ENCODE results near the gene HMGN5.

The HMGN5 gene, protein sequence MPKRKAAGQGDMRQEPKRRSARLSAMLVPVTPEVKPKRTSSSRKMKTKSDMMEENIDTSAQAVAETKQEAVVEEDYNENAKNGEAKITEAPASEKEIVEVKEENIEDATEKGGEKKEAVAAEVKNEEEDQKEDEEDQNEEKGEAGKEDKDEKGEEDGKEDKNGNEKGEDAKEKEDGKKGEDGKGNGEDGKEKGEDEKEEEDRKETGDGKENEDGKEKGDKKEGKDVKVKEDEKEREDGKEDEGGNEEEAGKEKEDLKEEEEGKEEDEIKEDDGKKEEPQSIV

DNA sequence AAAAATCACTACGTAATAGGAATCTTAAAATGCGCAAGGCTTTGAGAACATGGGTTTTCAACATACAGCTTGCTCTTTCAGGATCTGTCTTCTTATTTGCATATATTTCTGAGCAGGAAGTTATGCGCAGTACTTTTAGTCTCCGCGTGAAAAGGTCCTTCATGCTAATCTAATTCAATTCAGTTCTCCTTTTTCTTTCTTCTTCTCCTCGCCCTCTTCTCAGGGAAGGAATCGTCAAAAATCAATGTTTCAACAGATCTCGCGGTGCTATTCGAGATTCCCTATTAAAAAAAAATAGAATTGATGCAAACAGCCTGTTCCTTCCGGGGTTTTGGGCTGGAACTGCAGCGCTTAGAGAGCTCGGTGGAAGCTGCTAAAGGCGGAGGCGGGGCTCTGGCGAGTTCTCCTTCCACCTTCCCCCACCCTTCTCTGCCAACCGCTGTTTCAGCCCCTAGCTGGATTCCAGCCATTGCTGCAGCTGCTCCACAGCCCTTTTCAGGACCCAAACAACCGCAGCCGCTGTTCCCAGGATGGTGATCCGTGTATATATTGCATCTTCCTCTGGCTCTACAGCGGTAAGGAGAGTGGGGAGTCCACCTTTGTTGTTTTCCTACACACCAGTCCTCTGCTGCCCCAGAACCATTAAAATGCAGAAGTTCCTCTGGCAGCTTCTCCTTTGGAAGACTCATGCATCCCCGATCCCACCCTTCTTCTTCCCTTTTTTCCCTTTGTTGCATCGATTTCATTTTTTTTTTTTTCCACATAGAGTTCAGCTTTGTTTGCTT lies at the start of gene HMGN5, which contains the start of gene SH3BGRL:
TSS of gene HMGN5 (minus strand) at position 243 of the 785 bp plus-strand sequence. CDS start 80,364 bp downstream, outside the sequence.
TSS of gene SH3BGRL (plus strand) at position 432 of the 785 bp plus-strand sequence. CDS start at position 531, 99 bp downstream.
- DNase-seq: peak; percentile 52

DNA sequence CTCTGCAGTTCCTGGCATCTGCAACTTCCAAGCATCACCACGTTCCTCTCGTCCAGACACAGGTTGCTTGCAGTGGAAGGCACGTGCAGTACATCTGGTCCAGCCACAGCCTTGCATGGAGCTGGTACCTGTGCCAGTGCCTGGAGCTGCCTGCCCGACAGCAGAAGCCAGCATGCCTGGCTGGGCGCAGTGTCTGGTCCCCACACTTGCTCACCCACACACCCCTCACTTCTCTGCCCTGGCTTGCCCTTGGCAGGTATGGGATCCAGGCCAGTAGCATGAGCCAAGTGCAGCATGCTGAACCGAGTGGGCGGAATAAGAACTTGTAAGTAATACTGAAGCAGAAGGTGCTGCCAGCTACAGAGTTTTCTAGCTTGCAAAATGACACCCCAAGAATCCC lies 40.0 kb upstream of the HMGN5 start:
- DNase-seq: no peak

DNA sequence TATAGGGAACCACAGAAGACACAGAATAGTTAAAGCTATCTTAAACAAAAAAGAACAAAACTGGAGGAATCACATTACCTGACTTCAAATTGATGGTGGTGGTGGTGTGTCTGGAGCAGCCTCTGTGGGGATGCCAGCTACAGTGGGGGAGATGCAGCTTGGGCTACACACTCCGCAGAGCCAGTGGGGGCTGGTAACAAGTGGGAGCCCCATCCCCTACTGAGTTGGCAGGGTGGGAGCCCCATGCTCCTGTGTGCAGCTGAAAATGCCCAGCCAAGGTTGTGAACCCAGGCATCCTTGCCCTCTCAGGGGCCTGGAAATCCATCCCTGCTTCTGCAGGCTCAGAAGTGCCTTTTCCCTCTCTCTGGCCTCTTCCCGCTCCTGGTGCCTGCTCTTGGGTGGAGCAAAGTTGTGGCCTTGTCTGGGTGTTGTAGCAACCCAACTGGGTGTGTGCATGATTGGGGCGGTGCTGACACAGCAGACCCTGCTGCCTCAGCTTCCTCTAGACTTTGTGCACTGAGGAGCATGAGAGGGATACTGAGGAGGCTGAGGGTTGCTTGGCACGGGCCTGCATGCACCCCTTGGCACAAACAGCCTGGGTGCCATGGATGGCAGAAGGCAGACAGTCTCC lies 39.1 kb upstream of the HMGN5 start:
- DNase-seq: no peak

GRCh38 chrX:81238166-81238565 lies 36.5 kb upstream of the HMGN5 start:
- DNase-seq: no peak

DNA sequence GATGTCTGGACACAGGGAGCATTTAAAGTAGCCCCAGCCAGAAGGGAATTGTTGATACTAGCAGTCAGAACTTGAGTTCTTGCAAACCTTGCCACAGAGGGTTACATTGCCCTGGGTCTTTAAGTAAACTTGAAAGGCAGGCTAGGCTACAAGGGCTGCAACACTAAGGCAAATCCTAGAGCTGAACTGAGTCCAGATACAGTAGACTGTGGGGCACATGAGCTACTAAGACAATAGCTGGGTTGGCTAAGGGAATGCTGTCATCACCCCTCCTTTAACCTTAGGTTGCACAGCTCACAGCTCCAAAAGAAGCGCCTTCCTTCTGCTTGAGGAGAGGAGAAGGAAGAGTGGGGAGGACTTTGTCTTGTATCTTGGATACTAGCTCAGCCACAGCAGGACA lies 35.8 kb upstream of the HMGN5 start:
- no peak for DNase-seq

- DNase-seq: no peak
Measured at GRCh38 chrX:81232218-81232617, 30.5 kb upstream of the HMGN5 start.

DNA sequence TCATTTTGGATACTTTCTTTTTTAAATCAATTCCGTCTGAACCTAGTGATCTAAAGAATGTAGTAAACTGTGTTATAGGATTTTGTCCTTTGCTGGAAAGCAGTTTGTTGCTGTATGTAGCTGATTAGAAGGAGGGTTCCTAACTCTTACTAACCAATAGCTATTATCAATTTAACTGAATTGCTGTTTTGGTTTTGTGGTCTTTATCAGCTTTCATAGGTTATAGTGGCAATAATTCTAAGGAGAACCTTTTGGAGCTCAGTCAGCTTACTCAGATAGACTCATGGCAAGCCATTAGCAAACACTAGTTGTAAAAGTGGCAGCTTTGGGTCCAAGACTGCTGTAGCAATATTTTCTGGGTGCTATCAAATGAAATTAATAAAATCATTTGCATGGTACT lies 29.8 kb upstream of the HMGN5 start:
- no peak for DNase-seq

- no peak for DNase-seq
Measured at GRCh38 chrX:81229901-81230300, 28.2 kb upstream of the HMGN5 start.

- DNase-seq: no peak
Measured at GRCh38 chrX:81229229-81229628, 27.5 kb upstream of the HMGN5 start.

GRCh38 chrX:81215685-81216084 lies 14.0 kb upstream of the HMGN5 start:
- DNase-seq: no peak

- DNase-seq: no peak
Measured at GRCh38 chrX:81208916-81209315, 7.2 kb upstream of the HMGN5 start.

DNA sequence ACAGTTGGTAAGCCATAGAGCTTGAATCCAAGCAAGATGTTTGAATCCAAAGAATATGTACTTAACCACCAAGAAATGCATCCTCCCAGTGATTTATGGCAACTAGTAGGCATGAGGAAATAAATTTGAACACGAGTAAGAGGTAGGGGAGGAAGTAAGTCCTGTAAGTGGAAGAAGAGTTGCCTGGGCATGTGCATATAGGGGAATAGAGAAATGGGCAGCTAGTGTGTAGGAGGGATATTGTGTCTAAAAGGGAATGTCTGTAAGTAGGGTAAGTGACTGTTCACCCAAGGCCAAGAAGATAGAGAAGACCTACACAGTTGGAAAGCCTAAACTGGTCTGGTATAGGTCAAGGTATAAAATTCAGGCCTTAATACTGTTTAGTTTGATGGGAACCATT lies 4.8 kb upstream of the HMGN5 start:
- DNase-seq: no peak

- no peak for DNase-seq
Measured at GRCh38 chrX:81205551-81205950, 3.8 kb upstream of the HMGN5 start.

GRCh38 chrX:81202943-81203342 lies 1.2 kb upstream of the HMGN5 start:
- no peak for DNase-seq

DNA sequence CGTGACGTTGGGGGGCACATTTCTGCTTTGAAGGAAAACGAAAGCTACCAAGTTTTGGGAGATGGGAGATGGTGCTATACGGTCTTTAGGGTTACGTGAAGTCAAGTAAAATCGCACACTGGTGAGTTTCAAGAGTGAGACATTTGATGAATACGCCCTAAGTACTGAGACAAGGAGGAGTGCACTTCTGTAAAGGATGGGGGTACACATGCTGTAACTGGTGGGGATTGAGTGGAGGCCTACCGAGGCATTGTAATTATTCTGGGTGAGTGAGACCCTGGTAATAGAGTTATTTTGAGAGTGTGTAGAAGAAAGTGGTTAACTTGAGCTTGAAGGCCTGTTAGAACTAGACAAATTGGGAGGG lies 725 bp upstream of the HMGN5 start:
- DNase-seq: no peak

DNA sequence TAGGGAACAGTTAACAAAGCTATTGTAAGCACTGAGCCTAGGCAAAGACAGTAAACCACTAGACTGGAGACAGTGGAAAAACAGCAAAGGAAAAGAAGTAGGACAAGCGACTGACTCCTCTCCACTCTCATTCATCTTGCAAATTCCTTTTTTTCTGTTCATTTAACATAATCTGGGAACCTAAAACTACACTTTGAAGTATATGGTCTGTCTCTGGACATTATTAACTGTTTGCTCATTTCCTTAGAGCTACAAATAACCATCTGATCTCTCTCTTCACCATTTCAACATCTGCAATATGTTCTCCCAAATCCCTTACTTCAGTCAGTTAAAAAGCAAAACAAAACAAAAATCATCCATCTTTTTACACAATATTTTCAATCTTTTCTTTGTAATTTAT lies 642 bp downstream of the HMGN5 start:
- DNase-seq: no peak

GRCh38 chrX:81195712-81196111 lies 6.0 kb downstream of the HMGN5 start:
- no peak for DNase-seq

DNA sequence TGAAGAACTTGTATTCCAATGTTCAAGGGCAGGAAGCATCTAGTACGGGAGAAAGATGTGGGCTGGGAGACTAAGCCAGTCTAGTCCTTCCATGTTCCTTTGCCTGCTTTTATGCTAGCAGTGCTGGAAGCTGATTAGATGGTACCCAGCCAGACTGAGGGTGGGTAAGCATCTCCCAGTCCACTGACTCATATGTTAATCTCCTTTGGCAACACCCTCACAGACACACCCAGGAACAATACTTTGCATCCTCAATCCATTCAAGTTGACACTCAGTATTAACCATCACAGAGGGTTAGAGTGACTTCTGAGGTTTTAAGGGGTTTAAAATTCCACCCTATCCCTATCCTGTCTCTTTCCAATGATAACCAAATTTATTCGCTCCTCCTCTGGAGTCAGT lies 6.5 kb downstream of the HMGN5 start:
- DNase-seq: no peak

DNA sequence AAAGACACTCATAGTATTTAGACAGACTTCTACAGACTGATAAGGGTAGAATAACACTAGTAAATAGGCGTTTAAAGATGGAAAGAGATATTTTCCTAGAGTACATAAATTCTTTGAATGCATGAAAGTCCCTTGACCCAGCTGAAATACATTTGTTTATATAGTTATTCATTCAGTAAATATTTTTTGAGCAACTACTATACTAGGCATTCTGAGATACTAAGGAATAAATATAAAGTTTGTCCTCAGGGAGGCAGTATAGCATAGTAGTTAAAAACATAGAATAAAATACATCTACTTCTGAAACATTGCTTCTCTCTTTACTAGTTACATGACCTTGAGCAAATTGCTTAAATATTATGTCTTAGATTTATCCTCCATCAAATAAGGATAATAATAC lies 27.4 kb downstream of the HMGN5 start:
- no peak for DNase-seq

GRCh38 chrX:81168391-81168790 lies 33.3 kb downstream of the HMGN5 start:
- no peak for DNase-seq

GRCh38 chrX:81121513-81122363 lies 80.0 kb downstream of the HMGN5 start:
- DNase-seq: peak; percentile 57

DNA sequence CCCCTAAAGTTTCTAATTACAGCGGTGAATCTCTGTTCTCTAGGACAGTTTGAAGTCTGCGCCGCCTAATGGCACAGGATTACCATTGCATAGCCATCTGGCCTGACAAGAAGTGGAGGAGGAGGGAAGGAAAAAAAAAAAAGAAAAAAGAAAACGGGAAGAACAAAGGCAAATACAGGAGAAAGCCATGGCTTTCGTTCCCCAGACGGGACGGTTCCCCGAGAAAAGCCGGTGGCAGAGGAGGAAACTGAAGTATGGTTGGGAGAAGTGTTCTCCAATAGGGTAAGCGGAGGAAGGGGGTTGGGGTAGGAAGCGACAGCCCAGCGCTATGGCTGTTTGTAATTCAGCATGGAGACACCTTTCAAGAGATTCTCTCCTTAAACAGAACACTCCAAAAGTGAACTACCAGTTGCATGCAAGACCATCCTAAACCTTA lies 80.8 kb downstream of the HMGN5 start:
- no peak for DNase-seq

All from NK-92 treated with Interleukin-12 subunit alpha and Interleukin-12 subunit beta, amount 100 ng/mL, for 24 hours (cell line).